RWPE1 (cell line): Measurements from ENCODE around the gene PTGDS.

ENCODE experiments used
- CTCF ChIA-PET: fragments of 350-600 bp; sonication (Branson Sonifier 250); formaldehyde crosslinking; extraction: SDS; loops from one replicate; lab custom pipeline; 2021; lab: Yijun Ruan, JAX
- POLR2A ChIA-PET: fragments of 400-600 bp; formaldehyde crosslinking; extraction: SDS; loops from one replicate; lab custom pipeline; 2020; ENCODE audit warnings: antibody characterized with exemption; ENCODE audit not compliant: low non-redundant PET; lab: Yijun Ruan, JAX
- DNase-seq: peaks from one replicate; pipeline ENCODE4 v3.0.0; 2012; ENCODE audit warnings: low spot score
- H3K27ac ChIP-seq: fragments of 450-650 bp; 2 replicates; pipeline ENCODE4 v1.5.1; 2017
- CTCF ChIP-seq: fragments of 450-650 bp; conservative IDR thresholded peaks from 2 replicates; pipeline ENCODE4 v1.5.1; 2017; ENCODE audit warnings: low read depth, mild to moderate bottlenecking

Gene PTGDS

GRCh38 chr9:136983656-136984314, 6.5 kb downstream of the PTGDS start:
- ChIA-PET POLR2A (no interaction called here), CTCF (no interaction called here)
- no peak for TF ChIP-seq CTCF
- H3K27ac ChIP-seq, result no peak overlapping the region
- no peak for DNase-seq

GRCh38 chr9:136984464-136985026, 7.2 kb downstream of the PTGDS start:
- no peak for DNase-seq
- ChIA-PET POLR2A (no interaction called here), CTCF (no interaction called here)
- no peak for TF ChIP-seq CTCF
- no peak overlapping the region for H3K27ac ChIP-seq

- ChIA-PET CTCF (no interaction called here), POLR2A (no interaction called here)
- DNase-seq, result no peak
- H3K27ac ChIP-seq, result no peak overlapping the region
- no peak for TF ChIP-seq CTCF
Observed at GRCh38 chr9:136985027-136985602, 7.8 kb downstream of the PTGDS start.

GRCh38 chr9:136985853-136986252, 8.5 kb downstream of the PTGDS start:
- TF ChIP-seq CTCF, result no peak
- POLR2A ChIA-PET, result no interaction called here
- CTCF ChIA-PET, result interaction anchor here (0.9 kb wide), 1 partner anchor 50 kb away, joined by 3 read pairs; no protein-coding TSS in a partner anchor
- no peak overlapping the region for H3K27ac ChIP-seq
- no peak for DNase-seq

- 0 out of 2 replicates have a peak overlapping the region, but pooled peaks have one; percentile 1 for H3K27ac ChIP-seq
- CTCF ChIA-PET, result interaction anchor here (0.7 to 1.1 kb wide), 2 partner anchors 19 to 270 kb away, joined by 3 to 4 read pairs; no protein-coding TSS in a partner anchor
- POLR2A ChIA-PET, result interaction anchor here (0.6 kb wide), 1 partner anchor 10 kb away, joined by 5 read pairs; no protein-coding TSS in a partner anchor
- no peak for DNase-seq
- TF ChIP-seq CTCF, result no peak
Observed at GRCh38 chr9:136988872-136989271, 11.6 kb downstream of the PTGDS start.

- CTCF ChIA-PET, result interaction anchor here (0.6 to 1.1 kb wide), 2 partner anchors 9 to 188 kb away, joined by 3 read pairs; no protein-coding TSS in a partner anchor
Observed at GRCh38 chr9:136990242-136990911, 13.1 kb downstream of the PTGDS start.

More at GRCh38 chr9:136990242-136990911, 13.1 kb downstream of the PTGDS start:
- H3K27ac ChIP-seq, result peak overlapping the region; percentile 93
- POLR2A ChIA-PET, result no interaction called here
- TF ChIP-seq CTCF, result no peak
- DNase-seq, result no peak
